Thyroid gland (tissue), 4 donors: ENCODE measurements around the gene KLF17. TPM values are rescaled to one million over a fixed set of nuclear protein-coding genes. Genes with fewer than 3 reads are reported as not detected.

Experiments used
- DNase-seq, 2 donors: peaks; one replicate each; pipeline ENCODE4 v3.0.0-alpha.2; 2019
- H3K27ac ChIP-seq, 3 donors: fragments of 200-600 bp; sonication (generic); 1 replicate in 2 of 3; 2 replicates in 1 of 3; pipeline ENCODE4 v1.5.1; 2016 to 2019; ENCODE audit warnings: mild to moderate bottlenecking in 1 of 3, moderate library complexity in 1 of 3
- H3K27me3 ChIP-seq: fragments of 200-600 bp; sonication (generic); one replicate; pipeline ENCODE4 v1.5.1; 2019
- H3K36me3 ChIP-seq, 2 donors: fragments of 200-600 bp; sonication (generic); one replicate each; pipeline ENCODE4 v1.5.1; 2016 to 2019
- H3K4me1 ChIP-seq, 2 donors: fragments of 200-600 bp; sonication (generic); one replicate each; pipeline ENCODE4 v1.5.1; 2017 to 2019
- H3K4me3 ChIP-seq, 3 donors: fragments of 200-600 bp; sonication (generic); replicated peaks in 1 of 3; 1 replicate in 2 of 3; 2 replicates in 1 of 3; pipeline ENCODE4 v1.5.1; 2016; ENCODE audit warnings: mild to moderate bottlenecking in 1 of 3
- H3K9me3 ChIP-seq: fragments of 200-600 bp; sonication (generic); one replicate; pipeline ENCODE4 v1.5.1; 2017
- CTCF ChIP-seq, 6 experiments: fragments of 200-600 bp in 3 of 6; fragments of 450-650 bp in 3 of 6; sonication (generic) in 3 of 6; IDR thresholded peaks; one replicate each; pipeline ENCODE4 v1.5.1; 2016 to 2019; ENCODE audit warnings: antibody characterized with exemption in 6 of 6, mild to moderate bottlenecking in 2 of 6, inconsistent platforms in 1 of 6, moderate library complexity in 1 of 6
- POLR2A ChIP-seq, 2 donors: fragments of 450-650 bp; IDR thresholded peaks; one replicate each; pipeline ENCODE4 v1.6.1; 2017; ENCODE audit warnings: antibody characterized with exemption in 2 of 2, mild to moderate bottlenecking in 2 of 2, moderate library complexity in 1 of 2
- WGBS, 2 donors: methylation state at CpG; one replicate each; pipeline ENCODE4 v1.1.5; 2017; 5-methylcytosine and 5-hydroxymethylcytosine counted together
- intact Hi-C: fragments of 100-400 bp; cut with DNase I; formaldehyde crosslinking; loops from one replicate; pipeline ENCODE4 v1.15.1; 2023
- small RNA-seq: library from RNA; depleted of rRNA; stranded (forward); fragments of <200 nt; gene quantifications from one replicate; pipeline ENCODE3, GENCODE V24; 2016
- total RNA-seq, 4 donors: library from RNA; depleted of rRNA; stranded (reverse); fragments of >200 nt; gene quantifications; one replicate each; pipeline ENCODE4 v1.2.3, GENCODE V29; 2016

KLF17 gene
- total RNA-seq, 4 donors from 2014 or later, result not detected

- intact Hi-C loops, result no loop called here
- H3K4me3 ChIP-seq, result no peak overlapping the region
- H3K27me3 ChIP-seq, result no peaks in the 10 kb centered on the region
- H3K27ac ChIP-seq, result no peak overlapping the region
- no peaks in the 10 kb centered on the region for H3K36me3 ChIP-seq
- H3K9me3 ChIP-seq, result no peaks in the 10 kb centered on the region
- no peaks in the 10 kb centered on the region for H3K4me1 ChIP-seq
- TF ChIP-seq POLR2A (IDR thresholded peaks at IDR 0.05) (no peak), CTCF (IDR thresholded peaks at IDR 0.05) (no peak)
- 76 to 97% methylated on average over 5 of the region's 5 CpGs for WGBS, 2 donors
- DNase-seq, result no peak
Observed at GRCh38 chr1:44168520-44169098, 50.0 kb downstream of the KLF17 start.

GRCh38 chr1:44170281-44170823 is 51.7 kb downstream of the KLF17 start:
- Histone ChIP-seq H3K4me1 (no peaks in the 10 kb centered on the region), H3K36me3 (no peaks in the 10 kb centered on the region), H3K4me3 (no peak overlapping the region), H3K27ac (no peak overlapping the region), H3K9me3 (no peaks in the 10 kb centered on the region), H3K27me3 (no peaks in the 10 kb centered on the region)
- no peak for DNase-seq
- no peak for TF ChIP-seq CTCF (IDR thresholded peaks at IDR 0.05)
- WGBS, 2 donors, result 76 to 89% methylated on average over 3 of the region's 3 CpGs
- intact Hi-C loops, result no loop called here

DNA sequence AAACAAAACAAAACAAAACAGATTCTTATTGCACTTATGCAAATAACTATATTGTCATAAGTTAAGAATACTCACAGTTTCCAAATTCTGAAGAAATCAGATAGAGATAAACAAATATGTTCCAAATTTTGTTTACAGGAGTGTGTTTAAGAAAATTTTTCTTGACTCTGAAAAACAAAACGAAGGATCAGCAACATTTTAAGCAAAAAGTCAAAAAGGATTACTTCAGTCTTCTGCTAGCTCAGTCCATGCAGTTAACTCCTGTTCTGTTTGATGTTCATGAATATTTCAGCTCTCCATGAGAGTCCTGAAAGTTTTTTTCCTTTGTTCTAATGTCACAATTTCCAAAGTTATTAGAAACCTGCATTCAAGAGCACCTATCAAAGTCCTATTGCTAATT is 56.0 kb downstream of the KLF17 start:
- H3K36me3 ChIP-seq, result no peaks in the 10 kb centered on the region
- intact Hi-C loops, result no loop called here
- no peaks in the 10 kb centered on the region for H3K9me3 ChIP-seq
- WGBS, 2 donors, result 81 to 84% methylated on average over 1 of the region's 1 CpG
- TF ChIP-seq CTCF (IDR thresholded peaks at IDR 0.05) (no peak), POLR2A (IDR thresholded peaks at IDR 0.05) (no peak)
- H3K27ac ChIP-seq, result no peak overlapping the region
- no peaks in the 10 kb centered on the region for H3K4me1 ChIP-seq
- no peak overlapping the region for H3K4me3 ChIP-seq
- H3K27me3 ChIP-seq, result no peaks in the 10 kb centered on the region
- DNase-seq, result no peak

Small RNAs within 50 kb of the gene (small RNA-seq; reads per million reads assigned to genes)
- gene AL035417.1 (not detected), gene OOSP1P1 (not detected), gene RF00019 (not detected), gene RN7SL479P (not detected)

Other genes starting within 250 kb of the KLF17 start
- 1 to 10 TPM in 2 of 4 donors, under 1 TPM in 2; 0.40 to 2.0 (median 0.80) TPM for gene ARTN, start 185.0 kb upstream of the KLF17 start, total RNA-seq
- 10 to 100 TPM; 21.1 to 48.1 (median 42.0) TPM for gene IPO13, start 171.9 kb upstream of the KLF17 start, total RNA-seq
- 10 to 100 TPM; 13.4 to 26.7 (median 22.3) TPM for gene DPH2, start 148.8 kb upstream of the KLF17 start, total RNA-seq
- gene ATP6V0B, start 143.9 kb upstream of the KLF17 start, total RNA-seq, result 100 to 1,000 TPM; 128 to 302 (median 216) TPM
- gene B4GALT2, start 139.6 kb upstream of the KLF17 start, total RNA-seq, result 10 to 100 TPM; 22.3 to 30.3 (median 24.7) TPM
- 10 to 100 TPM in 3 of 4 donors, 1 to 10 TPM in 1; 8.0 to 25.4 (median 11.7) TPM for gene CCDC24, start 127.2 kb upstream of the KLF17 start, total RNA-seq
- gene SLC6A9, start 87.4 kb upstream of the KLF17 start, total RNA-seq, result 10 to 100 TPM in 1 of 4 donors, 1 to 10 TPM in 3; 7.2 to 11.3 (median 7.6) TPM
- gene KLF18, start 22.8 kb downstream of the KLF17 start, total RNA-seq, result not detected
- 10 to 100 TPM; 43.9 to 68.8 (median 48.3) TPM for gene DMAP1, start 94.7 kb downstream of the KLF17 start, total RNA-seq
- 10 to 100 TPM; 28.8 to 63.2 (median 45.0) TPM for gene ERI3, start 236.4 kb downstream of the KLF17 start, total RNA-seq